HL-60 (cell line): ENCODE results near the gene ANKS1B.

Source experiments
- POLR2AphosphoS5 ChIP-seq: IDR thresholded peaks from 2 replicates; pipeline ENCODE4 v1.6.1; 2012; ENCODE audit warnings: low read depth
- SPI1 ChIP-seq: IDR thresholded peaks from 2 replicates; pipeline ENCODE4 v1.6.1; 2012; ENCODE audit warnings: low read depth, mild to moderate bottlenecking, borderline replicate concordance
- TF ChIP-seq, protein P1 (sequence below): IDR thresholded peaks from one replicate; pipeline ENCODE4 v1.5.1; 2011; ENCODE audit warnings: low read length, control low read depth, inconsistent platforms; ENCODE audit not compliant: insufficient read depth

GRCh38 chr12:98980508-98980907 is 1004.2 kb downstream of the ANKS1B start:
- TF ChIP-seq, protein P1, sequence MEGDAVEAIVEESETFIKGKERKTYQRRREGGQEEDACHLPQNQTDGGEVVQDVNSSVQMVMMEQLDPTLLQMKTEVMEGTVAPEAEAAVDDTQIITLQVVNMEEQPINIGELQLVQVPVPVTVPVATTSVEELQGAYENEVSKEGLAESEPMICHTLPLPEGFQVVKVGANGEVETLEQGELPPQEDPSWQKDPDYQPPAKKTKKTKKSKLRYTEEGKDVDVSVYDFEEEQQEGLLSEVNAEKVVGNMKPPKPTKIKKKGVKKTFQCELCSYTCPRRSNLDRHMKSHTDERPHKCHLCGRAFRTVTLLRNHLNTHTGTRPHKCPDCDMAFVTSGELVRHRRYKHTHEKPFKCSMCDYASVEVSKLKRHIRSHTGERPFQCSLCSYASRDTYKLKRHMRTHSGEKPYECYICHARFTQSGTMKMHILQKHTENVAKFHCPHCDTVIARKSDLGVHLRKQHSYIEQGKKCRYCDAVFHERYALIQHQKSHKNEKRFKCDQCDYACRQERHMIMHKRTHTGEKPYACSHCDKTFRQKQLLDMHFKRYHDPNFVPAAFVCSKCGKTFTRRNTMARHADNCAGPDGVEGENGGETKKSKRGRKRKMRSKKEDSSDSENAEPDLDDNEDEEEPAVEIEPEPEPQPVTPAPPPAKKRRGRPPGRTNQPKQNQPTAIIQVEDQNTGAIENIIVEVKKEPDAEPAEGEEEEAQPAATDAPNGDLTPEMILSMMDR: no peak
- TF ChIP-seq POLR2AphosphoS5: no peak
- no peak for TF ChIP-seq SPI1
